GM21390 (cell line): ENCODE data around the gene ZNF777.
A peak's percentile ranks its signal among the peaks of the same experiment; 100 is the strongest.
"Not testable (repeated sequence)": the region's sequence is repeated elsewhere in the genome, so short reads cannot be mapped to it uniquely, and the experiment has no call there.

ENCODE experiments used
- ATAC-seq: cut with Tn5 transposase; IDR thresholded peaks from one replicate; pipeline ENCODE4 v1.9.1; 2021; ENCODE audit not compliant: unreplicated experiment

Gene ZNF777

GRCh38 chr7:149455175-149455950 lies 5.5 kb downstream of the ZNF777 start:
- no peak for ATAC-seq

GRCh38 chr7:149454750-149455149 lies 6.1 kb downstream of the ZNF777 start:
- ATAC-seq = no peak

GRCh38 chr7:149454006-149454405 lies 6.9 kb downstream of the ZNF777 start:
- no peak for ATAC-seq

- no peak for ATAC-seq
Measured at GRCh38 chr7:149450821-149451220, 10.0 kb downstream of the ZNF777 start.

GRCh38 chr7:149449897-149450296 lies 11.0 kb downstream of the ZNF777 start:
- no peak for ATAC-seq

GRCh38 chr7:149448961-149449360 lies 11.9 kb downstream of the ZNF777 start:
- no peak for ATAC-seq

- ATAC-seq = not testable (repeated sequence)
Measured at GRCh38 chr7:149446026-149446425, 14.8 kb downstream of the ZNF777 start.

- ATAC-seq = no peak
Measured at GRCh38 chr7:149444287-149444686, 16.6 kb downstream of the ZNF777 start.

GRCh38 chr7:149443523-149443922 lies 17.3 kb downstream of the ZNF777 start:
- no peak for ATAC-seq

GRCh38 chr7:149442924-149443323 lies 17.9 kb downstream of the ZNF777 start:
- no peak for ATAC-seq

GRCh38 chr7:149440222-149440621 lies 20.6 kb downstream of the ZNF777 start:
- no peak for ATAC-seq

GRCh38 chr7:149436358-149436757 lies 24.5 kb downstream of the ZNF777 start:
- ATAC-seq = no peak

- no peak for ATAC-seq
Measured at GRCh38 chr7:149433124-149433523, 27.7 kb downstream of the ZNF777 start.

- ATAC-seq = no peak
Measured at GRCh38 chr7:149432121-149432691, 28.7 kb downstream of the ZNF777 start.

- no peak for ATAC-seq
Measured at GRCh38 chr7:149431486-149432120, 29.3 kb downstream of the ZNF777 start.

GRCh38 chr7:149430192-149430591 lies 30.7 kb downstream of the ZNF777 start:
- no peak for ATAC-seq

- no peak for ATAC-seq
Measured at GRCh38 chr7:149427893-149428292, 33.0 kb downstream of the ZNF777 start.

GRCh38 chr7:149427096-149427680 lies 33.7 kb downstream of the ZNF777 start:
- no peak for ATAC-seq

- ATAC-seq = no peak
Measured at GRCh38 chr7:149423449-149424110, 37.3 kb downstream of the ZNF777 start.

GRCh38 chr7:149422914-149423301 lies 38.0 kb downstream of the ZNF777 start:
- ATAC-seq = no peak

GRCh38 chr7:149422162-149422913 lies 38.5 kb downstream of the ZNF777 start:
- peak; percentile 96 for ATAC-seq
